Ishikawa (cell line): ENCODE measurements around the gene BLZF1.

Experiments used
- CEBPB ChIP-seq: IDR thresholded peaks from 2 replicates; pipeline ENCODE4 v1.6.1; 2012
- CREB1 ChIP-seq: IDR thresholded peaks from 2 replicates; pipeline ENCODE4 v1.6.1; 2012; ENCODE audit warnings: low read depth
- EGR1 ChIP-seq: IDR thresholded peaks from 2 replicates; pipeline ENCODE4 v1.6.1; 2012
- EP300 ChIP-seq: IDR thresholded peaks from 2 replicates; pipeline ENCODE4 v1.6.1; 2012; ENCODE audit warnings: borderline replicate concordance
- FOXM1 ChIP-seq: IDR thresholded peaks from 2 replicates; pipeline ENCODE4 v1.6.1; 2012; ENCODE audit warnings: low read depth, borderline replicate concordance
- NFIC ChIP-seq: IDR thresholded peaks from 2 replicates; pipeline ENCODE4 v1.6.1; 2012
- RAD21 ChIP-seq: IDR thresholded peaks from 2 replicates; pipeline ENCODE4 v1.6.1; 2012; ENCODE audit warnings: low read depth
- TAF1 ChIP-seq: IDR thresholded peaks from 2 replicates; pipeline ENCODE4 v1.6.1; 2012; ENCODE audit warnings: low read depth, mild to moderate bottlenecking
- TCF12 ChIP-seq: IDR thresholded peaks from 2 replicates; pipeline ENCODE4 v1.6.1; 2012; ENCODE audit warnings: low read depth
- TEAD4 ChIP-seq: IDR thresholded peaks from 2 replicates; pipeline ENCODE4 v1.6.1; 2012
- YY1 ChIP-seq: IDR thresholded peaks from 2 replicates; pipeline ENCODE4 v1.6.1; 2012; ENCODE audit warnings: low read depth
- ZBTB7A ChIP-seq: IDR thresholded peaks from 2 replicates; pipeline ENCODE4 v1.6.1; 2012; ENCODE audit warnings: low read depth
- TF ChIP-seq, protein P1 (sequence below): IDR thresholded peaks from 2 replicates; pipeline ENCODE4 v1.6.1; 2012; ENCODE audit warnings: low read depth, mild to moderate bottlenecking
- TF ChIP-seq, protein P2 (sequence below): IDR thresholded peaks from 2 replicates; pipeline ENCODE4 v1.6.1; 2012
- TF ChIP-seq, protein P3 (sequence below): IDR thresholded peaks from 2 replicates; pipeline ENCODE4 v1.6.1; 2012

BLZF1 gene

DNA sequence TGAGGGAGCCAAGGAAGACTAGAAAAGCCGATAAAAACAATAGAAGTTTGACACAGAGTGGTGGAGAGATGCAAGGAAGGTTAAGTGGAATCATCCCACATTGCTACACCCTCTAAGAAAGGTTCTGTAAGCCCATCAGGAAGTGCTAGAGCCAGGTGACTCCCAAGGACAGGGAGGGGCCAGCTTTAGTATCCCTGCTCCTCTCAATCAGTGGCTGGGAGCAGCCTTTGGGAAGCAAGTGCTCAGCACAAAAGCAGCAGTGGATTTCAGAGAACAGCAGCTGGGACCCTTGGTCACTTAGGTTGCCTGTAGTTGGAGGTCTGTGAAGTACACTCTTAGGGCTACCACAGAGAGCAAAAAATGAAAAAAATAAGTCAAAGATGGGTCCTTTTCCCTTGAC, 42.9 kb upstream of the BLZF1 start:
- TF ChIP-seq ZBTB7A (no peak), CEBPB (no peak), EGR1 (no peak), TCF12 (no peak), EP300 (no peak), FOXM1 (no peak), TAF1 (no peak), YY1 (no peak), CREB1 (no peak), RAD21 (no peak), NFIC (no peak)
- TF ChIP-seq, protein P1, sequence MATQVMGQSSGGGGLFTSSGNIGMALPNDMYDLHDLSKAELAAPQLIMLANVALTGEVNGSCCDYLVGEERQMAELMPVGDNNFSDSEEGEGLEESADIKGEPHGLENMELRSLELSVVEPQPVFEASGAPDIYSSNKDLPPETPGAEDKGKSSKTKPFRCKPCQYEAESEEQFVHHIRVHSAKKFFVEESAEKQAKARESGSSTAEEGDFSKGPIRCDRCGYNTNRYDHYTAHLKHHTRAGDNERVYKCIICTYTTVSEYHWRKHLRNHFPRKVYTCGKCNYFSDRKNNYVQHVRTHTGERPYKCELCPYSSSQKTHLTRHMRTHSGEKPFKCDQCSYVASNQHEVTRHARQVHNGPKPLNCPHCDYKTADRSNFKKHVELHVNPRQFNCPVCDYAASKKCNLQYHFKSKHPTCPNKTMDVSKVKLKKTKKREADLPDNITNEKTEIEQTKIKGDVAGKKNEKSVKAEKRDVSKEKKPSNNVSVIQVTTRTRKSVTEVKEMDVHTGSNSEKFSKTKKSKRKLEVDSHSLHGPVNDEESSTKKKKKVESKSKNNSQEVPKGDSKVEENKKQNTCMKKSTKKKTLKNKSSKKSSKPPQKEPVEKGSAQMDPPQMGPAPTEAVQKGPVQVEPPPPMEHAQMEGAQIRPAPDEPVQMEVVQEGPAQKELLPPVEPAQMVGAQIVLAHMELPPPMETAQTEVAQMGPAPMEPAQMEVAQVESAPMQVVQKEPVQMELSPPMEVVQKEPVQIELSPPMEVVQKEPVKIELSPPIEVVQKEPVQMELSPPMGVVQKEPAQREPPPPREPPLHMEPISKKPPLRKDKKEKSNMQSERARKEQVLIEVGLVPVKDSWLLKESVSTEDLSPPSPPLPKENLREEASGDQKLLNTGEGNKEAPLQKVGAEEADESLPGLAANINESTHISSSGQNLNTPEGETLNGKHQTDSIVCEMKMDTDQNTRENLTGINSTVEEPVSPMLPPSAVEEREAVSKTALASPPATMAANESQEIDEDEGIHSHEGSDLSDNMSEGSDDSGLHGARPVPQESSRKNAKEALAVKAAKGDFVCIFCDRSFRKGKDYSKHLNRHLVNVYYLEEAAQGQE, result no peak
- TF ChIP-seq, protein P2, sequence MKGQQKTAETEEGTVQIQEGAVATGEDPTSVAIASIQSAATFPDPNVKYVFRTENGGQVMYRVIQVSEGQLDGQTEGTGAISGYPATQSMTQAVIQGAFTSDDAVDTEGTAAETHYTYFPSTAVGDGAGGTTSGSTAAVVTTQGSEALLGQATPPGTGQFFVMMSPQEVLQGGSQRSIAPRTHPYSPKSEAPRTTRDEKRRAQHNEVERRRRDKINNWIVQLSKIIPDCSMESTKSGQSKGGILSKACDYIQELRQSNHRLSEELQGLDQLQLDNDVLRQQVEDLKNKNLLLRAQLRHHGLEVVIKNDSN, result no peak

DNA sequence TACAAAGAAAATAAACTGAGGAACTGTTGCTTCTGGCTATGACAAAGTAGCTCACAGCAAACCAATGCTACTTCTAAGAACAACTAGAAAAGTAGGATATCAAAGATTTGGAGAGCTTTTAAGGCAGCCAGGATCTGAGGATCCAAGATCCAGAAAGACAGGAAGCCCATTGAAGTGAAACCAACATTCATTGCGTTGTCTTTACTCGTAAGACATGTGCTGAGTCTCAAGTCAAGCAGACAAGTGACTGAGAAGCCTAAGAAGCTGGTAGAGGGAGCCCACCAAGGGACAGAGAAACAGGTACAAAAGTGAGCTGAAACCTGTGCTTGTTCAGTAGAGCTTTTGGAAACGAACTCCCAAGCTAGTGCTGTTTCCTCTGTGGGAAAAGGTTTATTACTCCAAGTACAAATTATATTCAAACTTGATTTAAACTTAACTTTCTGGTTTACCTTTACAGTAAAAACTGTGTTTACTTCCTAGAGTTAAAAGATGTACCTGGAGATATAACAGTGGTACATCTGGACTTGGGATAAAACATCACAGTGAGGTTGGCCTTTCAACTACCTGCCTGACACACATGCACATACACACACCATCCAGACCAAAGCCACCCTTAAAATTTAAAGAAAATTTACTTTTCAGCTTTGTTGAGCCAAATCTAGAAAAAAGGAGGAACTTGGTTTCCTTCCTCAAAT, 41.6 kb upstream of the BLZF1 start:
- TF ChIP-seq, protein P2, result no peak
- no peak for TF ChIP-seq CREB1
- no peak for TF ChIP-seq FOXM1
- no peak for TF ChIP-seq NFIC
- TF ChIP-seq TAF1, result no peak
- TF ChIP-seq EP300, result no peak
- TF ChIP-seq RAD21, result no peak
- TF ChIP-seq, protein P3, sequence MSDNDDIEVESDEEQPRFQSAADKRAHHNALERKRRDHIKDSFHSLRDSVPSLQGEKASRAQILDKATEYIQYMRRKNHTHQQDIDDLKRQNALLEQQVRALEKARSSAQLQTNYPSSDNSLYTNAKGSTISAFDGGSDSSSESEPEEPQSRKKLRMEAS, result no peak
- no peak for TF ChIP-seq YY1
- no peak for TF ChIP-seq TCF12

DNA sequence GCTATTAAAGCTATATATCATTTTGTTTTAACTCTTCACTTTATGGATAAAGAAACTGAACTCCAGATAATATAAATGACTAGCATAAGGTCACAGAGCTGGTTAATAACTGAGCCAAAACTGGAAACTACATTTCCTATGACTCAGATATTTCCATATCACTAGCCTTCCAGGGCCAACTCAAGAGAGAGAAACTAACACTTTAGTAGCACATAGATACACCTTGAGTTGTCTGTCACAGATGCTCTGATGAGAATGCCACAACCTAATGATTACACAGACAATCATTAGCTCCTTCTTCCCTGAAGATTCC, 41.1 kb upstream of the BLZF1 start:
- TF ChIP-seq, protein P1, result no peak
- TF ChIP-seq ZBTB7A (no peak), EGR1 (no peak), TAF1 (no peak), TCF12 (no peak), EP300 (no peak), RAD21 (no peak), NFIC (no peak)
- TF ChIP-seq, protein P3, result no peak
- TF ChIP-seq, protein P2, result no peak

DNA sequence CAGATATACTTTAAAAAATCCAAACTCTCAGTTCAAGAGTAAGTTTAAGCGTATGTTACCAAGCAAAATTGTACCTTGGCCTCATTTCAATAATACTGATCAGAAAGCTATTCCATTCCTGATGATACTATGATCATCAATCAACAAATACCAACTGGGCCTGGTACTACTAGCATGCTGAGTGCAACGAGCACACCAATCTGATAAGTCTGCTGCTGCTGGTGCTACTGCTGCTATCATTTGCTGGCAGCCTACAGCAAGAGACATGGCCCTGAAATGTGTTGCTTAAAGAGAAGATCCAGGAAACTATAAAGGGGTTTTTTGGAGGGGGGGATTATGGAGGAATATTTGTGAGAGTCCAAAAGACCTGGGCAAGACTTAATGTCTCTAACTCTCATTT, 40.1 kb upstream of the BLZF1 start:
- TF ChIP-seq NFIC, result no peak
- no peak for TF ChIP-seq TEAD4
- TF ChIP-seq EGR1, result no peak
- no peak for TF ChIP-seq CREB1
- no peak for TF ChIP-seq TCF12
- TF ChIP-seq, protein P1, result no peak

DNA sequence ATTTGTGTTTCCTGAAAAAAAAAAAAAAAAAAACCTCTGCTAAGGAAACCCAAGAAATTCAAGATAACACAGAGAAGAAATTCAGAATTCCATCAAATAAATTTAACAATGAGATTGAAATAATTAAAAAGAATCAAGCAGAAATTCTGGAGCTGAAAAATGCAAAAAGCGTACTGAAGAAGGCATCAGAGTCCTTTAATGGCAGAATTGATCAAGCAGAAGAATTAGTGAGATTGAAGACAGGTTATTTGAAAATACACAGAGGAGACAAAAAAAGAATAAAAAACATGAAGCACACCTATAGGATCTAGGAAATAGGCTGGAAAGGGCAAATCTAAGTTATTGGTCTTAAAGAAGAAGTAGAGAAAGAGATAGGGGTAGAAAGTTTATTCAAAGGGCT, 38.6 kb upstream of the BLZF1 start:
- no peak for TF ChIP-seq TAF1
- no peak for TF ChIP-seq YY1
- no peak for TF ChIP-seq TCF12
- TF ChIP-seq NFIC, result no peak
- TF ChIP-seq ZBTB7A, result no peak
- TF ChIP-seq, protein P3, result no peak
- no peak for TF ChIP-seq CREB1
- TF ChIP-seq EP300, result no peak
- TF ChIP-seq CEBPB, result no peak
- TF ChIP-seq RAD21, result no peak
- TF ChIP-seq, protein P2, result no peak
- TF ChIP-seq, protein P1, result no peak
- TF ChIP-seq FOXM1, result no peak
- no peak for TF ChIP-seq TEAD4
- TF ChIP-seq EGR1, result no peak
